HepG2 (cell line): Measurements from ENCODE around the gene FOXS1. TPM values are rescaled to one million over a fixed set of nuclear protein-coding genes. Genes with fewer than 3 reads are reported as not detected.

ENCODE experiments used
- HOXA3 ChIP-seq: sonication (generic); formaldehyde crosslinking; IDR thresholded peaks from 2 replicates; pipeline ENCODE4 v1.5.0; 2020; ENCODE audit warnings: missing genetic modification reagents
- IRF2 ChIP-seq: IDR thresholded peaks from 2 replicates; pipeline ENCODE4 v1.6.1; 2018; ENCODE audit warnings: missing genetic modification reagents, missing compliant biosample characterization
- SUZ12 ChIP-seq: fragments of 150-350 bp; IDR thresholded peaks from 2 replicates; pipeline ENCODE4 v1.6.1; 2014; ENCODE audit warnings: low read depth, low read length
- ZBTB3 ChIP-seq: sonication (generic); formaldehyde crosslinking; IDR thresholded peaks from 2 replicates; pipeline ENCODE4 v1.4.0; 2020; ENCODE audit warnings: low read depth, mild to moderate bottlenecking, moderate library complexity, missing genetic modification reagents, borderline replicate concordance
- ZBTB7B ChIP-seq: sonication (generic); formaldehyde crosslinking; IDR thresholded peaks from 2 replicates; pipeline ENCODE4 v1.4.0; 2020; ENCODE audit warnings: missing genetic modification reagents
- ZKSCAN5 ChIP-seq: sonication (generic); formaldehyde crosslinking; IDR thresholded peaks from 2 replicates; pipeline ENCODE4 v1.5.1; 2020; ENCODE audit warnings: mild to moderate bottlenecking, missing genetic modification reagents
- ZNF124 ChIP-seq: sonication (generic); formaldehyde crosslinking; IDR thresholded peaks from 2 replicates; pipeline ENCODE4 v1.4.0; 2020; ENCODE audit warnings: missing genetic modification reagents
- ZNF17 ChIP-seq: sonication (generic); formaldehyde crosslinking; IDR thresholded peaks from 2 replicates; pipeline ENCODE4 v1.5.0; 2020; ENCODE audit warnings: mild to moderate bottlenecking, missing genetic modification reagents
- ZNF282 ChIP-seq: fragments of 450-650 bp; IDR thresholded peaks from 2 replicates; pipeline ENCODE4 v1.6.1; 2018; ENCODE audit not compliant: partially characterized antibody
- ZNF543 ChIP-seq: sonication (generic); formaldehyde crosslinking; IDR thresholded peaks from 2 replicates; pipeline ENCODE4 v1.4.0; 2020; ENCODE audit warnings: mild to moderate bottlenecking, missing genetic modification reagents
- ZNF550 ChIP-seq: sonication (generic); formaldehyde crosslinking; IDR thresholded peaks from 2 replicates; pipeline ENCODE4 v1.4.0; 2020; ENCODE audit warnings: mild to moderate bottlenecking, missing genetic modification reagents, borderline replicate concordance
- ZNF747 ChIP-seq: sonication (generic); formaldehyde crosslinking; IDR thresholded peaks from 2 replicates; pipeline ENCODE4 v1.8.1; 2023; ENCODE audit warnings: missing genetic modification reagents, mild to moderate bottlenecking, borderline replicate concordance
- ZNF761 ChIP-seq: sonication (generic); formaldehyde crosslinking; conservative IDR thresholded peaks from 2 replicates; pipeline ENCODE4 v1.4.0; 2020; ENCODE audit warnings: mild to moderate bottlenecking, missing genetic modification reagents
- ZNF816 ChIP-seq: sonication (generic); formaldehyde crosslinking; IDR thresholded peaks from 2 replicates; pipeline ENCODE4 v1.8.0; 2022; ENCODE audit warnings: missing genetic modification reagents, mild to moderate bottlenecking, borderline replicate concordance
- ZSCAN20 ChIP-seq: sonication (generic); formaldehyde crosslinking; IDR thresholded peaks from 2 replicates; pipeline ENCODE4 v1.4.0; 2020; ENCODE audit warnings: missing genetic modification reagents, mild to moderate bottlenecking, borderline replicate concordance
- polyA plus RNA-seq, 8 experiments: library from polyadenylated mRNA; depleted of rRNA in 3 of 8; stranded (reverse) in 7 of 8; unstranded in 1 of 8; fragments of >200 nt; fragmentation: Illumina TruSeq in 4 of 8; extraction: Trizol in 4 of 8; gene quantifications; 2 replicates each; pipeline versions ENCODE4 v1.2.1 to v1.2.3, GENCODE V29; 2011 to 2016; ENCODE audit warnings: low read depth in 4 of 8, missing spikeins in 1 of 8, mixed read lengths in 1 of 8; ENCODE audit not compliant: insufficient read depth in 1 of 8
- total RNA-seq, 5 experiments: library from RNA; depleted of rRNA; stranded (reverse); fragments of >200 nt; fragmentation: Illumina TruSeq; extraction: Trizol; gene quantifications; 2 replicates each; pipeline ENCODE4 v1.2.3, GENCODE V29; 2016; ENCODE audit warnings: low read depth in 1 of 5
- TF ChIP-seq, protein P1 (sequence below): sonication (generic); formaldehyde crosslinking; IDR thresholded peaks from 2 replicates; pipeline ENCODE4 v1.4.0; 2020; ENCODE audit warnings: missing genetic modification reagents
- TF ChIP-seq, protein P2 (sequence below): sonication (generic); formaldehyde crosslinking; IDR thresholded peaks from 2 replicates; pipeline ENCODE4 v1.8.1; 2023; ENCODE audit warnings: mild to moderate bottlenecking, missing genetic modification reagents
- TF ChIP-seq, protein P3 (sequence below): sonication (generic); formaldehyde crosslinking; IDR thresholded peaks from 2 replicates; pipeline ENCODE4 v1.5.0; 2020; ENCODE audit warnings: missing genetic modification reagents, mild to moderate bottlenecking, borderline replicate concordance
- TF ChIP-seq, protein P4 (sequence below): sonication (generic); formaldehyde crosslinking; conservative IDR thresholded peaks from 2 replicates; pipeline ENCODE4 v1.4.0; 2020; ENCODE audit warnings: missing genetic modification reagents
- TF ChIP-seq, protein P5 (sequence below): IDR thresholded peaks from 2 replicates; pipeline ENCODE4 v1.6.1; 2016; ENCODE audit warnings: low read depth, control low read depth

FOXS1 gene
- total and polyA plus RNA-seq, 2 of the 13 experiments (the other 11 are each of a cell fraction or from before 2014, with no cell fraction given) = not detected

DNA sequence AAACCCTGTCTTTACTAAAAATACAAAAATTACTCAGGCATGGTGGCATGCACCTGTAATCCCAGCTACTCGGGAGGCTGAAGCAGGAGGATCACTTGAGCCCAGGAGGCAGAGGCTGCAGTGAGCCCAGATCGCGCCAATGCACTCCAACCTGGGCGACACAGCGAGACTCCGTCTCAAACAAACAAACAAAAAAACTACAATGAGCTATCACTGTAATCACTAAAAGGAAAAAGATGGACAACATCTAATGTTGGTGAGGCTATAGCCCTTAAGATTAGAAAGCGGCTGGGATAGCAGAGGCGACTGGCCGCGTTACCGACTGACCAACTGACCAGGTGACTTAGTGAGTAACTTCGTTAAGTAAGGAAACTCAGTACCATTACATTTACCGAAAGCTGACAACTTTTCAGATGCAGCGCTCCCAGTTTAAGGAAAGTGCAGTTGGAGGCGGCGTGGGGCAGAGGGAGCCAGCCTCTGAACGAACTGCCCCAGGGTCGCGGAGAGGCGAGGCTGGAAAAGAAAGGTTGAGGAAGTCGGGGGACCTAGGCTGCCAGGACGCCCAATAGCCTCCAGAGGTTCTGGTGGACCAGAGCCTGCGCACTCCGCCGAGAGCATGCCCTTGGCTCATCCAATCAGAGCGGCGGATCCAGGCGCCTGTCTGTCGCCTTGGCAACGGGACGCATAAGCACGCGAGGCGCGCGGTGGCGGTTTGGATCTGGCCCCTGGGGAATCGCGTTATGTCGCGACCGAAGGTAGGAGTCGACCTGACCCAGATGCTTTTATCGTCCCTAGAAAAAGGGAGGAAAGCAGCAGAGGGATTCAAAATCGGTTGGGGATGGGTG, 34.0 kb upstream of the FOXS1 start (continued):
- TF ChIP-seq, protein P1, sequence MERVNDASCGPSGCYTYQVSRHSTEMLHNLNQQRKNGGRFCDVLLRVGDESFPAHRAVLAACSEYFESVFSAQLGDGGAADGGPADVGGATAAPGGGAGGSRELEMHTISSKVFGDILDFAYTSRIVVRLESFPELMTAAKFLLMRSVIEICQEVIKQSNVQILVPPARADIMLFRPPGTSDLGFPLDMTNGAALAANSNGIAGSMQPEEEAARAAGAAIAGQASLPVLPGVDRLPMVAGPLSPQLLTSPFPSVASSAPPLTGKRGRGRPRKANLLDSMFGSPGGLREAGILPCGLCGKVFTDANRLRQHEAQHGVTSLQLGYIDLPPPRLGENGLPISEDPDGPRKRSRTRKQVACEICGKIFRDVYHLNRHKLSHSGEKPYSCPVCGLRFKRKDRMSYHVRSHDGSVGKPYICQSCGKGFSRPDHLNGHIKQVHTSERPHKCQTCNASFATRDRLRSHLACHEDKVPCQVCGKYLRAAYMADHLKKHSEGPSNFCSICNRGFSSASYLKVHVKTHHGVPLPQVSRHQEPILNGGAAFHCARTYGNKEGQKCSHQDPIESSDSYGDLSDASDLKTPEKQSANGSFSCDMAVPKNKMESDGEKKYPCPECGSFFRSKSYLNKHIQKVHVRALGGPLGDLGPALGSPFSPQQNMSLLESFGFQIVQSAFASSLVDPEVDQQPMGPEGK = peak; percentile 83
- TF ChIP-seq ZNF124 (CRISPR knock-in tag) (peak; percentile 77), ZNF816 (no peak; the same call in 1 of the 2 replicates), ZNF282 (no peak), ZNF761 (peak; percentile 82; the same call in 1 of the 2 replicates), ZNF550 (no peak), ZBTB3 (CRISPR knock-in tag) (0 out of 2 replicates have a peak, but pooled peaks have one; percentile 40), ZKSCAN5 (CRISPR knock-in tag) (no peak), ZNF17 (CRISPR knock-in tag) (no peak), SUZ12 (no peak; the same call in 1 of the 2 replicates), HOXA3 (CRISPR knock-in tag) (no peak; the same call in 1 of the 2 replicates), IRF2 (CRISPR knock-in tag) (peak; percentile 77), ZNF543 (peak; percentile 47), ZBTB7B (peak; percentile 55; the same call in 1 of the 2 replicates), ZNF747 (CRISPR knock-in tag) (no peak; the same call in 1 of the 2 replicates), ZSCAN20 (CRISPR knock-in tag) (no peak)
- TF ChIP-seq, protein P2, sequence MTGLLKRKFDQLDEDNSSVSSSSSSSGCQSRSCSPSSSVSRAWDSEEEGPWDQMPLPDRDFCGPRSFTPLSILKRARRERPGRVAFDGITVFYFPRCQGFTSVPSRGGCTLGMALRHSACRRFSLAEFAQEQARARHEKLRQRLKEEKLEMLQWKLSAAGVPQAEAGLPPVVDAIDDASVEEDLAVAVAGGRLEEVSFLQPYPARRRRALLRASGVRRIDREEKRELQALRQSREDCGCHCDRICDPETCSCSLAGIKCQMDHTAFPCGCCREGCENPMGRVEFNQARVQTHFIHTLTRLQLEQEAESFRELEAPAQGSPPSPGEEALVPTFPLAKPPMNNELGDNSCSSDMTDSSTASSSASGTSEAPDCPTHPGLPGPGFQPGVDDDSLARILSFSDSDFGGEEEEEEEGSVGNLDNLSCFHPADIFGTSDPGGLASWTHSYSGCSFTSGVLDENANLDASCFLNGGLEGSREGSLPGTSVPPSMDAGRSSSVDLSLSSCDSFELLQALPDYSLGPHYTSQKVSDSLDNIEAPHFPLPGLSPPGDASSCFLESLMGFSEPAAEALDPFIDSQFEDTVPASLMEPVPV (CRISPR knock-in tag) = 0 out of 2 replicates have a peak, but pooled peaks have one; percentile 58
- TF ChIP-seq, protein P3, sequence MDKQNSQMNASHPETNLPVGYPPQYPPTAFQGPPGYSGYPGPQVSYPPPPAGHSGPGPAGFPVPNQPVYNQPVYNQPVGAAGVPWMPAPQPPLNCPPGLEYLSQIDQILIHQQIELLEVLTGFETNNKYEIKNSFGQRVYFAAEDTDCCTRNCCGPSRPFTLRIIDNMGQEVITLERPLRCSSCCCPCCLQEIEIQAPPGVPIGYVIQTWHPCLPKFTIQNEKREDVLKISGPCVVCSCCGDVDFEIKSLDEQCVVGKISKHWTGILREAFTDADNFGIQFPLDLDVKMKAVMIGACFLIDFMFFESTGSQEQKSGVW (CRISPR knock-in tag) = no peak
- TF ChIP-seq, protein P4, sequence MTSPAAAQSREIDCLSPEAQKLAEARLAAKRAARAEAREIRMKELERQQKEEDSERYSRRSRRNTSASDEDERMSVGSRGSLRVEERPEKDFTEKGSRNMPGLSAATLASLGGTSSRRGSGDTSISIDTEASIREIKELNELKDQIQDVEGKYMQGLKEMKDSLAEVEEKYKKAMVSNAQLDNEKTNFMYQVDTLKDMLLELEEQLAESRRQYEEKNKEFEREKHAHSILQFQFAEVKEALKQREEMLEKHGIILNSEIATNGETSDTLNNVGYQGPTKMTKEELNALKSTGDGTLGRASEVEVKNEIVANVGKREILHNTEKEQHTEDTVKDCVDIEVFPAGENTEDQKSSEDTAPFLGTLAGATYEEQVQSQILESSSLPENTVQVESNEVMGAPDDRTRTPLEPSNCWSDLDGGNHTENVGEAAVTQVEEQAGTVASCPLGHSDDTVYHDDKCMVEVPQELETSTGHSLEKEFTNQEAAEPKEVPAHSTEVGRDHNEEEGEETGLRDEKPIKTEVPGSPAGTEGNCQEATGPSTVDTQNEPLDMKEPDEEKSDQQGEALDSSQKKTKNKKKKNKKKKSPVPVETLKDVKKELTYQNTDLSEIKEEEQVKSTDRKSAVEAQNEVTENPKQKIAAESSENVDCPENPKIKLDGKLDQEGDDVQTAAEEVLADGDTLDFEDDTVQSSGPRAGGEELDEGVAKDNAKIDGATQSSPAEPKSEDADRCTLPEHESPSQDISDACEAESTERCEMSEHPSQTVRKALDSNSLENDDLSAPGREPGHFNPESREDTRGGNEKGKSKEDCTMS (CRISPR knock-in tag) = 0 out of 2 replicates have a peak, but pooled peaks have one; percentile 60
- TF ChIP-seq, protein P5, sequence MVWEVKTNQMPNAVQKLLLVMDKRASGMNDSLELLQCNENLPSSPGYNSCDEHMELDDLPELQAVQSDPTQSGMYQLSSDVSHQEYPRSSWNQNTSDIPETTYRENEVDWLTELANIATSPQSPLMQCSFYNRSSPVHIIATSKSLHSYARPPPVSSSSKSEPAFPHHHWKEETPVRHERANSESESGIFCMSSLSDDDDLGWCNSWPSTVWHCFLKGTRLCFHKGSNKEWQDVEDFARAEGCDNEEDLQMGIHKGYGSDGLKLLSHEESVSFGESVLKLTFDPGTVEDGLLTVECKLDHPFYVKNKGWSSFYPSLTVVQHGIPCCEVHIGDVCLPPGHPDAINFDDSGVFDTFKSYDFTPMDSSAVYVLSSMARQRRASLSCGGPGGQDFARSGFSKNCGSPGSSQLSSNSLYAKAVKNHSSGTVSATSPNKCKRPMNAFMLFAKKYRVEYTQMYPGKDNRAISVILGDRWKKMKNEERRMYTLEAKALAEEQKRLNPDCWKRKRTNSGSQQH (CRISPR knock-in tag) = no peak
